Dendritic cell treated with granulocyte-macrophage colony-stimulating factor and Interleukin-4, amounts not matched to agents 40 ng/mL and 50 ng/mL, for 4 days (primary cell): ENCODE measurements around the gene RASSF6.
"Not testable (repeated sequence)": the region's sequence is repeated elsewhere in the genome, so short reads cannot be mapped to it uniquely, and the experiment has no call there.

Experiments
- H3K27ac Mint-ChIP-seq: one replicate; pipeline ENCODE4 v1.8.0; 2022; ENCODE audit warnings: mild to moderate bottlenecking, mixed read lengths
- H3K27me3 Mint-ChIP-seq: one replicate; pipeline ENCODE4 v1.8.0; 2022; ENCODE audit warnings: mild to moderate bottlenecking, mixed read lengths
- H3K36me3 Mint-ChIP-seq: one replicate; pipeline ENCODE4 v1.8.0; 2022; ENCODE audit warnings: low read depth, mixed read lengths
- H3K4me1 Mint-ChIP-seq: one replicate; pipeline ENCODE4 v1.8.0; 2022; ENCODE audit warnings: low read depth, mixed read lengths
- H3K4me3 Mint-ChIP-seq: one replicate; pipeline ENCODE4 v1.8.0; 2022; ENCODE audit warnings: mild to moderate bottlenecking, moderate library complexity, mixed read lengths
- H3K9me3 Mint-ChIP-seq: one replicate; pipeline ENCODE4 v1.8.0; 2022; ENCODE audit warnings: mixed read lengths
- intact Hi-C: fragments of 100-400 bp; cut with micrococcal nuclease; formaldehyde crosslinking; loops from one replicate; pipeline ENCODE4 v1.15.0; 2022

Gene RASSF6

DNA sequence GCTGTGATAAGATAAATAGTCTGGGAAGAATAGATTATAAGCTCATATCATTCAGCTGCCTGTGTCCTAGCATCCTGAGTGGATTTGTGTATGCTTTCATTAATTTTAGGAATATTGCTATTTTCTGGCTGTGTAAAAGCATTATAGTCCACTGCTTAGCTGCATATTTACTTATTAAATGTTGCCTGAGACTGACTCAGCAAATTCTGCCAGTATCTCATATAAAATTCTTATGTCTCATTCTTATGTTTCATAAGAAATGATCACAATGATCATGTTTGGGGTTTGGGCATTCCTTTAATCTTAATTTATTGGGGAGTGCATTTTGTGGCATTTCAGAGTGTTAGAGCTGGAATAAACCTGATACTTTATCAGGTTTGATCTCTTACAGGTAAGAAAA is 34.9 kb downstream of the RASSF6 start:
- H3K27ac Mint-ChIP-seq = no peak overlapping the region
- H3K36me3 Mint-ChIP-seq = no peaks in the 10 kb centered on the region
- peaks cover 10% of the 10 kb centered on the region for H3K4me1 Mint-ChIP-seq
- H3K9me3 Mint-ChIP-seq = no peaks in the 10 kb centered on the region
- H3K4me3 Mint-ChIP-seq = no peak overlapping the region
- H3K27me3 Mint-ChIP-seq = peaks cover 25% of the 10 kb centered on the region
- intact Hi-C loops = no loop called here

DNA sequence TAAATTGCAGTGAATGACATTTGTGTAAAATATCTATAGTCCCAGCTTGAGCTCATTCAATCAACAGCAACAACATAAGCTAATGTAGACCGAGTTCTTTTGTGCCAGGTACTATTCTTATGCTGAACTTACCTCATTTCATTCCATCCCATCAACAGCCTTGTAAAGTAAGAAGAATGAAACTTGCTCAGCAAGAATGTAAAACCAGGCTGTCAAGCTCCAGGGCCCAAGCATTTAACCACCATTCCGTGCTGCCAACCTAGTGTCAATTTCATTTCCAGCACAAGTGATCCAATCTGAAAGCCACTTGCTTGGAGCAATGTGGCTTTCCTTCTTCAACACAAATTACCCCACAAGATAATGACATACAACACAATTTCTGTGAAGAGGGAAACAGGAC is 36.6 kb downstream of the RASSF6 start:
- no peaks in the 10 kb centered on the region for H3K9me3 Mint-ChIP-seq
- intact Hi-C loops = no loop called here
- H3K4me1 Mint-ChIP-seq = no peaks in the 10 kb centered on the region
- H3K27me3 Mint-ChIP-seq = peaks cover 17% of the 10 kb centered on the region
- no peaks in the 10 kb centered on the region for H3K36me3 Mint-ChIP-seq
- H3K27ac Mint-ChIP-seq = no peak overlapping the region
- H3K4me3 Mint-ChIP-seq = no peak overlapping the region

DNA sequence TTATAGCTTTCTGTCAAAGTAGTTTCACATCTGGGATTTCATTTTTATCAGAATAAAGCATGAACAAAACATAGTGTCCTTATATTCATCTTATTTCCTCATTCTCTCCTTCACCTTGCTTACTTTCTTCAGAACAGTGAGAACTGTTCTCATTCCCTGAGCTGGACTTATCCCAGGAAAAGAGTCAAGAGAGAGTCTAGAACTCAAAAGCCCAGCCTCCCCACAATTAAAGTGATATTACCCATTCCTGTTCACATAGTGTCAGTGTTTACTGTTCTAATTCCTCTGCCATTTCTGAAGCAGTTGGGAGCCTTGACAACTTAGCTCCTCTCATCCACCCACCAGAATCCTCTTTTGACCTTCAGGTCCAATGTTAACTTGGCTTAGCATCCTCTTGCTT is 42.9 kb downstream of the RASSF6 start:
- Mint-ChIP-seq H3K4me1 (peaks cover 8% of the 10 kb centered on the region), H3K27me3 (peaks cover 22% of the 10 kb centered on the region), H3K36me3 (no peaks in the 10 kb centered on the region), H3K27ac (no peak overlapping the region), H3K4me3 (no peak overlapping the region), H3K9me3 (no peaks in the 10 kb centered on the region)
- intact Hi-C loops = no loop called here

DNA sequence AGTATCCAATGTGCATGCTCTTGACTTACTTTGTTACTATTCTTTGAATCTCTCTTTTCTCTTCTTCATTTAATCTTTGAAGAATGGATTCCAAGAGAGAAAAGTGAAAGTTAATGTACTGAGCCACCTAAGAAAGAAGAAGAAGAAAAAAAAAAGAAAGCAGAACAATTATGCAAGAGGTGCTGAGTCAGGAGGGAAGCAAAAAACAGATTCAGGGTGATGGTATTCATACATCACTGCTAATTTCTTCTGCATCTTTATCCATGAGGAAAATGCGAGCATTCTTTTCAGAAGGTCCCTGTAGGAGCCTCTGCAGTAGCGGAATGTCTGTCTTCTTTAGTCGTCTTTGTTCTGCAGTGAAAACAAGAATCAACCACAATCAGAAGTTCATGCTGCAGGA is 43.9 kb downstream of the RASSF6 start:
- no peak overlapping the region for H3K4me3 Mint-ChIP-seq
- no peaks in the 10 kb centered on the region for H3K9me3 Mint-ChIP-seq
- H3K36me3 Mint-ChIP-seq = no peaks in the 10 kb centered on the region
- peaks cover 18% of the 10 kb centered on the region for H3K27me3 Mint-ChIP-seq
- peaks cover 8% of the 10 kb centered on the region for H3K4me1 Mint-ChIP-seq
- no peak overlapping the region for H3K27ac Mint-ChIP-seq
- intact Hi-C loops = no loop called here

DNA sequence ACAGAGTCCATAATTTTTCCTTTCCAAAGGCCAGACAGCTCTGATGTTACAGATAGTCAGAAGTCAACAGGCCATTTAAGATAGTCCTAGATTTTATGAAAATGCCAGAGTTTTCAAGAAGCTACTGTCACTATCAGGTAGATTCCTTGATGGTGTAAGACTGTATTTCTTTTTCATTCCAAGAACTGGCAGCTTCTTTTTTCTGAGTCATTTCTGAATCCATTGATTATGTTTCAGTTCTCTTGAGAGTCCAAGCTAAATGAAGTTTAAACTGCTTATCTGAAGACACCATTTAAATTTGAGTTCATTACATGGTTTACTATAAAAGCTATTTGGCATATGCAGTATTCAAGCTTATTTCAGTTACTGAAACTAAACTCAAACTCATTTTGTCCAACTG is 44.6 kb downstream of the RASSF6 start:
- H3K4me3 Mint-ChIP-seq = no peak overlapping the region
- H3K27ac Mint-ChIP-seq = no peak overlapping the region
- peaks cover 16% of the 10 kb centered on the region for H3K27me3 Mint-ChIP-seq
- intact Hi-C loops = no loop called here
- no peaks in the 10 kb centered on the region for H3K36me3 Mint-ChIP-seq
- H3K4me1 Mint-ChIP-seq = peaks cover 8% of the 10 kb centered on the region
- no peaks in the 10 kb centered on the region for H3K9me3 Mint-ChIP-seq

DNA sequence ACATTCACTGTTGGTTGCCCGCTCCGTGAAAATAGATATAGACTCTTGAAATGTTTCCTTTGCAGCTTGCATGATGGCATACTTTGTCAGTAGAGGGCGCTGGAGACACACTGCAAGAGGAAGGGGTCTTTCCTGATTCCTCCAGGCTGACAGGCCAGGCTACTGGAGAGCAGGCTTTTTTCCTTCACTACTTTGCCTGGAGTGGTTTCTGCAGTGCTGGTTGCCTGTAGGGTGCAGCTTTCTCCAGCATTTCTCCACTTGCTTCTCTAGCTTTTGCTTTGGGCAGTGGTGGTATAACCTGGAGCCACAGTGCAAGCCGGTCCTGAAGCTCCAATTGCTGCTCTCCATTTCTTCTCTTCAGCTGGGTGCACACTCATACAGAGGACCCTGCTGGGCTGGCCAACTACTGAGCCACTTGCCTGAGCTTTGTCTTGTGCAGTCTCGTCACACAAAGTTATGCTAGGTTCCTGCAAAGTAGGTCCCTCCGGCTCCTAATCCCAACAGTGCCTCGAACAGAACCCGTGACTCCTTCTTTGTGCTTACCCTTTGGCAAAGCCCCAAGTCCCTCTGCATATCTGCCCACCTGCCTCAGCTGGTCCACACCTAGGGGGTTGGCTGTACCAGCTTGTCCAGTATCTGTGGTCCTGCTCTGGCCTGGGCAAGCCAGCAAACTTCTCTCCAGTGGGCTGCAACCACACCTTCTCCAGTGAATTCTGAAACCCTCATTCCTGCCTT is 46.3 kb downstream of the RASSF6 start:
- H3K4me1 Mint-ChIP-seq = peaks cover 8% of the 10 kb centered on the region
- H3K9me3 Mint-ChIP-seq = no peaks in the 10 kb centered on the region
- intact Hi-C loops = loop anchor here (2.0 to 5.0 kb wide), 2 partner anchors 79 to 558 kb away; no protein-coding TSS in a partner anchor
- peaks cover 16% of the 10 kb centered on the region for H3K27me3 Mint-ChIP-seq
- no peak overlapping the region for H3K27ac Mint-ChIP-seq
- H3K36me3 Mint-ChIP-seq = no peaks in the 10 kb centered on the region
- no peak overlapping the region for H3K4me3 Mint-ChIP-seq

DNA sequence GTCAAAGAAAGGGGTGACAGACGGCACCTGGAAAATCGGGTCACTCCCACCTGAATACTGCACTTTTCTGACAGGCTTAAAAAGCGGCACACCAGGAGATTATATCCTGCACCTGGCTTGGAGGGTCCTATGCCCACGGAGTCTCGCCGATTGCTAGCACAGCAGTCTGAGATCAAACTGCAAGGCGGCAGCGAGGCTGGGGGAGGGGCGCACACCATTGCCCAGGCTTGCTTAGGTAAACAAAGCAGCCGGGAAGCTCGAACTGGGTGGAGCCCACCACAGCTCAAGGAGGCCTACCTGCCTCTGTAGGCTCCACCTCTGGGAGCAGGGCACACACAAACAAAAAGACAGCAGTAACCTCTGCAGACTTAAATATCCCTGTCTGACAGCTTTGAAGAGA is 69.4 kb downstream of the RASSF6 start:
- H3K27me3 Mint-ChIP-seq, H3K36me3 Mint-ChIP-seq, intact Hi-C loops, H3K9me3 Mint-ChIP-seq, H3K4me1 Mint-ChIP-seq, H3K4me3 Mint-ChIP-seq, H3K27ac Mint-ChIP-seq: not testable (repeated sequence)

DNA sequence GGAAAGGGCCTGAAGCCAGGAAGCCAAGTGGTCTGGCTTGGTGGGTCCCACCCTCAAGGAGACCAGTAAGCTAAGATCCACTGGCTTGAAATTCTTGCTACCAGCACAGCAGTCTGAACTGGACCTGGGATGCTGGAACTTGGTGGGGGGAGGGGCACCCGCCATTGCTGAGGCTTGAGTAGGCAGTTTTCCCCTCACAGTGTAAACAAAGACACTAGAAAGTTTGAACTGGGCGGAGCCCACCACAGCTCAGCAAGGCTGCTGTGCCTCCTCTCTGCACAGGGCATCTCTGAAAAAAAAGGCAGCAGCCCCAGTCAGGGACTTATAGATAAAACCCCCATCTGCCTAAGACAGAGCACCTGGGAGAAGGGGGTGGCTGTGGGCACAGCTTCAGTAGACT is 75.6 kb downstream of the RASSF6 start:
- intact Hi-C loops = no loop called here

DNA sequence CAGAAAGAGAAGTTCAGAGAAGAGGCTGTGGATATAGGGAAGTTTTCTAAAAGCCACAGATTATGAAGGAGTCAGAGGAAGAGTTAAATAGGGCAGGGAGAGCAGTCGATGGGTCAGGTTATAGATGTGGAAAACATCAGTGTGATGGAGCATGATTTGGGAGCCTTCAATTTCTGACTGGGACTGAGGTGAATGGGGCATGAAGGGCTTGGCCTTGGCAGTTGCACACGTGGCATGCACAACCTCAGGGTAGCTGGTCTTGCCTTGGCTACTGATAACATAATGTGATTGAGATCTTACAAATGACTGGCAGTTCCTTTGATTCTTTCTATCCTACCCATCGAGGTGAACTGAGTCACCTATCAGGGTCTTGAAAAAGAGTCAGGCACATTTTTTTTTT is 79.0 kb downstream of the RASSF6 start:
- Mint-ChIP-seq H3K9me3 (no peaks in the 10 kb centered on the region), H3K27me3 (no peaks in the 10 kb centered on the region), H3K4me3 (no peak overlapping the region), H3K36me3 (no peaks in the 10 kb centered on the region), H3K27ac (no peak overlapping the region), H3K4me1 (no peaks in the 10 kb centered on the region)
- intact Hi-C loops = no loop called here

More for the DNA sequence above, 75.6 kb downstream of the RASSF6 start:
- no peaks in the 10 kb centered on the region for H3K4me1 Mint-ChIP-seq
- no peak overlapping the region for H3K27ac Mint-ChIP-seq
- no peaks in the 10 kb centered on the region for H3K27me3 Mint-ChIP-seq
- no peaks in the 10 kb centered on the region for H3K36me3 Mint-ChIP-seq
- H3K4me3 Mint-ChIP-seq = no peak overlapping the region
- no peaks in the 10 kb centered on the region for H3K9me3 Mint-ChIP-seq

DNA sequence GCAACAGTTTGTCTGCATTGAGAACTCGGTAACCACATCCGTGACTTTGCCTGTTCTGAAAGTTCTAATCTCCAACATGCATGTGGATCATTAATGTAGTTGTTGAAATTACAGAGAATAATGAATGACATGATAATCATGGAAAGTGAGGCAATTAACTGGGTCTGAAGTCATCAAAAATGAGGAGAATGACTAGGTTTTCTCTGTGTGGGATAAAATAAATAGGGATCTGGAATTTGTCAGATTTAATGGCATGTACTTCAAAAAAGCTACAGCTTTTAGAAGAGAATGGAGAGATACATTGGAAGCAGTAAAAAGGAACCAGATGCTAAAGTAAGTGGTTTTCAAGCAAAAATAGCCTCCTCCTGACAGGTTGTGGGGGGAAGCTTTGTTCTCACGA is 79.4 kb downstream of the RASSF6 start:
- no peaks in the 10 kb centered on the region for H3K36me3 Mint-ChIP-seq
- H3K27me3 Mint-ChIP-seq = no peaks in the 10 kb centered on the region
- intact Hi-C loops = no loop called here
- H3K4me1 Mint-ChIP-seq = no peaks in the 10 kb centered on the region
- no peaks in the 10 kb centered on the region for H3K9me3 Mint-ChIP-seq
- H3K27ac Mint-ChIP-seq = no peak overlapping the region
- no peak overlapping the region for H3K4me3 Mint-ChIP-seq

DNA sequence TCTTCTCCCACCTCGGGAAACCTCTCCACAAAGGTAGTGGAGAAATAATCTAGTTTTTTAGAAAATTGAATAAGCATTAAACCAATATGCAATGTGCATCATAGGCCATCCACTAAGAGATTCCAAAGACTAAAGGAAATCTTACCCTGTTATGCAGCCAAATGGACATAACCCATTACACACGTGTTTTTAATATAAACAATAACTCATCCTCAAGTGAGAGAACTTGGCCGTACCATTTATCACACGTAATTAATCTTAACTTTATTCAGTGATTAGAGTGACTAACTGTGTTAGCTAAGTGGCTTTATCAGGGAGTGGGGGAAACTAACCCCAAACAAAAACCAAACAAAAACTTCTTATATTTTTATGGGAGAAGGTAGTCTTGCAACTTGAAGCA is 80.8 kb downstream of the RASSF6 start:
- Mint-ChIP-seq H3K9me3 (no peaks in the 10 kb centered on the region), H3K4me1 (no peaks in the 10 kb centered on the region), H3K36me3 (no peaks in the 10 kb centered on the region), H3K4me3 (no peak overlapping the region), H3K27me3 (no peaks in the 10 kb centered on the region), H3K27ac (no peak overlapping the region)
- intact Hi-C loops = no loop called here

DNA sequence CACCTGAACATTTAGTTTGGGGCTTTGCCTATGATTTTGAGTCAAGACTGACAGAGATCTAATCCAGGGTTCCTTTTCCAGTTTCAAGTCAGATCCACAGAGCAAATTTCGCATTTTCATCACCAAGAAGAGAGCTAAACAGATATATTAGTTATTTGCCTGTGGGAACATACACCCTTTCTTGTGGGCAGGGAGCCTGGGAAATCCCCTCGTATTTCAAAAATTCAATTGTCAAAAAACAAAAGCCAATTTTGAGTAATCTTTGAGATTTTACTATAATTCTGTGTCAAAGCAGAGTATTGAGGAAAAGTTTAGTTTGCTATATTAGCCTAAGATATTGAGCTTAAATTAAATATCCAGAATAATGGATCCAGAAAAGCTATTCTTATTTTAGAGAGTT is 82.1 kb downstream of the RASSF6 start:
- H3K27me3 Mint-ChIP-seq = no peaks in the 10 kb centered on the region
- intact Hi-C loops = no loop called here

DNA sequence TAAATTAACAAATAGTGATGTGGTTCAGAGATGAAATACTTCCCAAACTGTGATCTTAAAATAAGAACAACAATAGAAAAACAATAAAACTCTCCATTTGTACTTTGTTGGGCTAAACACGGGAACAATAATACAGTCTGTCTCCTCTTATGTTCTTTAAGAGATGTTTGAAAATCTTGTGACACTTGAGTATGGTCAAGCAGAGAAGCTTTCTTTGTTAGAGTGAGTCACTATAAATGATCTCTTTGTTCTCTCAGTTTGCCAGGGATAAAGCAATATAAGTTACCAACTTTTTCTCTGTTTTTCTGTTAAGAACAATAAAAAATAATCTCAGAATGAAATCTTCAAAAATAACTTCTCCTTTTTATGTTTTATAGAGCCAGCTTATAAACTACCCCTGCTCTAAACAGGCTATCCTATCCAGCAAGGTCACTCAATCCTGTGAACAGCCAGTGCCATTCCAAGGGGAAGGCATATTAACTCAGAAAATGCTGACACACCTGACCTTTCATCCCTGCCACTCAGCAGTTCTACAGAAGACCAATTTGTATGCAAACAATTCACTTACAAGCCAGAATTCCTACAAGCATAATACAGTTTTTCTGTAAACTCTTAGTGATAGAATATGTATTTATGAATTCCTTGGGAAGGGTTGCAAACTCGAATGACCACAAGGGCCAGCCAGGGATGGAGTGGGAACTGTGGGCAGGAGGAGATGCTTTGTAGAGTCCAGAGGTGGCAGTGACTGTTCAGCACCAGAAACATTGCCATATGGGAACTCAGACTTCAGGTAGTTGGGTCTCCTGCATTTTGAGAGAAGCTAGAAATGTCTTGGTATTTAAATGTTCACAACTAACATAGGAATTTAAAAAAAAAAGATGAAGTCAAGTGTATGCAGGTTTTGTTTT is 86.5 kb downstream of the RASSF6 start:
- intact Hi-C loops = no loop called here
- Mint-ChIP-seq H3K4me1 (no peaks in the 10 kb centered on the region), H3K9me3 (no peaks in the 10 kb centered on the region), H3K36me3 (no peaks in the 10 kb centered on the region), H3K4me3 (no peak overlapping the region), H3K27me3 (no peaks in the 10 kb centered on the region), H3K27ac (no peak overlapping the region)

More for the DNA sequence above, 82.1 kb downstream of the RASSF6 start:
- Mint-ChIP-seq H3K36me3 (no peaks in the 10 kb centered on the region), H3K4me1 (no peaks in the 10 kb centered on the region), H3K9me3 (no peaks in the 10 kb centered on the region), H3K27ac (no peak overlapping the region), H3K4me3 (no peak overlapping the region)

DNA sequence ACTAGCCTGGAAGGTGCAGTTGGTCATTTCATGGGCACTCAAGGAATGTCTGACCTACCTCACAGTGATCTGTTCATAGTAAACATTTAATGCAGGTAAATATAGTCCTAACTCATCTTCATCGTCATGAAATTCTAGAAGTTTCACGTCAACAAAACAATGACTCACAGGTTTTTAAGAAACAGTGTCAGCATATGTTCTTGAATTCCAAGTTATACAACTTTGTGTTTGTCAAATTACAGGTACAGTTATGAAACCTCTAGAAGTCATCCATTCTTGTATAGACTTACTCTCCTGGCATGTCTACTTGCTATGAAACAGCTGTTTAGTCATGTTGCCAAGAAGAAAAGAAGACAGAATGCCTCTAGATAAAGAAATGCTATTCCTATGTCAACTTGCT is 92.1 kb downstream of the RASSF6 start:
- Mint-ChIP-seq H3K4me3 (no peak overlapping the region), H3K4me1 (no peaks in the 10 kb centered on the region), H3K36me3 (no peaks in the 10 kb centered on the region), H3K27me3 (no peaks in the 10 kb centered on the region), H3K27ac (no peak overlapping the region), H3K9me3 (no peaks in the 10 kb centered on the region)
- intact Hi-C loops = no loop called here
